Muscle of leg (tissue), 11 donors: ENCODE results near the gene TXNL4A. TPM values are rescaled to one million over a fixed set of nuclear protein-coding genes. Genes with fewer than 3 reads are reported as not detected.

Experiments used
- DNase-seq: peaks from one replicate; pipeline ENCODE4 v3.0.0; 2013
- H3K27ac ChIP-seq: one replicate; pipeline ENCODE4 v1.5.1; 2013; ENCODE audit warnings: mild to moderate bottlenecking, low read length, control low read depth
- H3K27me3 ChIP-seq: one replicate; pipeline ENCODE4 v1.6.1; 2013; ENCODE audit warnings: low read length; ENCODE audit not compliant: control insufficient read depth, insufficient read depth
- H3K36me3 ChIP-seq: one replicate; pipeline ENCODE4 v1.6.1; 2013; ENCODE audit warnings: low read length; ENCODE audit not compliant: control insufficient read depth, insufficient read depth
- H3K4me1 ChIP-seq: one replicate; pipeline ENCODE4 v1.6.1; 2013; ENCODE audit warnings: low read length; ENCODE audit not compliant: control insufficient read depth, insufficient read depth
- H3K4me3 ChIP-seq: one replicate; pipeline ENCODE4 v1.5.1; 2013; ENCODE audit warnings: low read length, control low read depth
- H3K9me3 ChIP-seq: replicated peaks from 2 replicates; pipeline ENCODE4 v1.6.1; 2013; ENCODE audit warnings: low read depth, low read length; ENCODE audit not compliant: control insufficient read depth
- WGBS: methylation state at CpG from one replicate; pipeline ENCODE4 v1.1.5; 2013; ENCODE audit warnings: missing lambda C conversion rate; ENCODE audit not compliant: insufficient coverage; 5-methylcytosine and 5-hydroxymethylcytosine counted together
- polyA plus RNA-seq, 8 donors: library from polyadenylated mRNA; unstranded; fragments of 120-200 nt; gene quantifications; one replicate each; pipeline versions ENCODE4 v1.2.1 to v1.2.3, GENCODE V29; 2013; ENCODE audit warnings: inconsistent platforms in 1 of 8, low replicate concordance in 1 of 8; ENCODE audit not compliant: insufficient read length in 8 of 8, insufficient read depth in 1 of 8
- total RNA-seq: library from RNA; stranded (reverse); fragments of 120-200 nt; gene quantifications from one replicate; pipeline ENCODE4 v1.2.4, GENCODE V29; 2013

TXNL4A gene
- total and polyA plus RNA-seq, 9 donors = 76.5 to 147 (median 94.1) TPM

DNA sequence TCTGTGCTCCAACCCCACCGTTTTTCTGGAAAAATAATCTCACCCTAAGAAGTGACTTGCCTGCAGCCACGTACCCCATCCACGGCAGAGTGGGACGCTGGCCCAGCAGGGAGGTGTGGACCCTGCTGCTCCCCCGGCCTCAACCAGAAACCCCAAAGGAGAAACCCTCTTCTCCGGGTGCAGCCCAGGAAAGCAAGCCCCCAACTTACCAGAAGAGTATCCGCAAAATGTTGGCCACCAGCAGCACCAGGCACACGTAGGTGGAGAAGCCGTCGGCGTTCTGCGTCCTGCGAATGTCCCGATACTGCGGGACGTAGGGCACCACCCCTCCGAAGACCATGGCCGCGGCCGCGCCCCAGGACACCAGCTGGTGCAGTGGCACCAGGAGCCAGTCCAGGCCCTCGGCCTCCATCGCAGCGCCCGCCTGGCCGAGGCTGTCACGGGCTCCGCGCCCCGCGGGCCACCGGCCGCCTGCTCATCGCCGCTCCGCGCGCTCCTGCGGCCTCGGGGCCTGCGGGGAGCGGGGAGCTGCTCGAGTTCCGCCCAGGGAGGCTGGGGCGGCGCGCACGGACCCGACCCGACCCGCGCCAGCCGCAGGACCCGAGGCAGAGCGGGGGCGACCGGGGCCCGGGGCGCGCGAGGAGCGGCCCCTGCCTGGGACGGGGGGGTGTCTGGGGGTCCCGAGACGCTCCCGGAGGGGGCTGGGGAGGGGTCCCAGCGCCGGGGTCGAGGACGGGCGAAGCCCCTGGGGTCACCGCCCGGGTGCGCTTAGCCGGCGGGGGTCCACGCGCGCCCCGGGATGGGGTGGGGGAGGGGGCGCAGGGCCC is 37.6 kb downstream of the TXNL4A start:
- Histone ChIP-seq H3K27ac (peak overlapping the region; percentile 59), H3K36me3 (peaks cover 27% of the 10 kb centered on the region), H3K9me3 (no peaks in the 10 kb centered on the region), H3K4me1 (peaks cover 27% of the 10 kb centered on the region), H3K4me3 (peak overlapping the region; percentile 65), H3K27me3 (peaks cover 2% of the 10 kb centered on the region)
- WGBS = 2% methylated on average over 55 of the region's 81 CpGs
- peak; percentile 47 for DNase-seq

DNA sequence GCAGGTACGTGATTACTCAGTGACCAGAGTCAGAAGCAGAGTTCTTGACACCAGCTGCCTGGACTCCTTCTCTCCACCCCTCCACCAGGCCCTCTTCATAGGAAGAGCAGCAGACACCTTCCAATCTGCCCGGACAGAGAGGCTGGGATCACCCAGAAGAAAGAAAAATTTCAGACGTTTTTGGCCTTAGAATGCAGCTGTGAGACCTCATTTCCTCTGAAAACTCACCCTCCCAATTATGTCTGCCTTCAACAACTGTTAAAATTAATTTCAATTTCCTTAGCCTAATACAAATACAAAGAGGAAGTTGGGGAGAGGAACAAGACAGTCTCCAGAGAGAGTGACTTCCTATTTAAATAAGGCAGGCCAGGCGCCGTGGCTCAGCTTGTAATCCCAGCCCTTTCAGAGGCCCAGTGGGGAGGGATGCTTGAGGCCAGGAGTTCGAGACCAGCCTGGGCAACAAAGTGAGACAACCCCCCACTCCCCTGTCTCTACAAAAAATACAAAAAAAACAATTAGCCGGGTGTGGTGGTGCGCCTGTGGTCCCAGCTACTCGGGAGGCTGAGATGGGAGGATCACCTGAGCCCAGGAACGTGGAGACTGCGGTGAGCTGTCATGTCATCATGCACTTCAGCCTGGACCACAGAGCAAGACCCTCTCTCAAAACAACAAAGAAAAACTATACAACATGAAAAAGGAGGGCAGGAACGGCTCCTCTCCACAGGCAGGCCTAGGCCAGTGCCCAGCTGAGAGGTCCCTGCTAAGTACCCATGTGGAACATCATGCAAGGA is 38.5 kb downstream of the TXNL4A start:
- 38% methylated on average over 2 of the region's 12 CpGs for WGBS
- peaks cover 2% of the 10 kb centered on the region for H3K27me3 ChIP-seq
- H3K4me1 ChIP-seq = peaks cover 36% of the 10 kb centered on the region
- H3K9me3 ChIP-seq = no peaks in the 10 kb centered on the region
- peak; percentile 77 for DNase-seq
- H3K27ac ChIP-seq = peak overlapping the region; percentile 59
- H3K36me3 ChIP-seq = peaks cover 28% of the 10 kb centered on the region
- peak overlapping the region; percentile 65 for H3K4me3 ChIP-seq

DNA sequence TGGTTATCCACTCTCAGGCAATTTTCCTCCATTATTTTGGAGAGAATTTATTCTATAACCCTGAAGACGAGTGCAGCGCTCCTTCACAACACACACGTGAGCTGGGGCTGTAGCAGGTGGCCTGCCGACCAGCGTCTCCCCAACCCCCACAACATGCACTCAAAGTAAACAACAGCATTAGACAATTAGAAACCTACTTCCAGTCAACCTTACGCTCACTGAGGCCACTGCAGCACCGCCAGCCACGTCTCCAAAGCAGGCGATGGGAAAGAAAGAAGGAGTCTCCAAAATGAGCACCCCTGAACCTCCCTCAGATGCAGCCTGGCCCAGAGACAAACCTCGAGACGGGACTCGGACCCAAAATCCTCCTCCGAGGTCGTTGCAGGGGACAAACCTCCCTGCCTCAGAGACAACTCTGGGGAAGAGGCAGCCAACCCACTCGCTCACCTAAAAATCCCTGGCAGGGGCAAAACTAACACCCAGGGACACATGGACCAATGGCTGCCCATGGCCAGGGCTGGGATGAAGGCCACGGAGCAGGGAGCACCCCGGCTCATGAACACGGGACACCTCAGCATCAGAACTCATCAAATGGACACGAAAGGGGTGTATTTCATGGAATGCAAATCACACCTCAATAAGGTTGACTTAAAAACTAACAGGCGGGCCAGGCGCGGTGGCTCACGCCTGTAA is 39.5 kb downstream of the TXNL4A start:
- H3K9me3 ChIP-seq = no peaks in the 10 kb centered on the region
- H3K27ac ChIP-seq = no peak overlapping the region
- no peak for DNase-seq
- peaks cover 45% of the 10 kb centered on the region for H3K4me1 ChIP-seq
- H3K4me3 ChIP-seq = no peak overlapping the region
- H3K36me3 ChIP-seq = peaks cover 31% of the 10 kb centered on the region
- H3K27me3 ChIP-seq = peaks cover 2% of the 10 kb centered on the region
- 71% methylated on average over 10 of the region's 23 CpGs for WGBS

DNA sequence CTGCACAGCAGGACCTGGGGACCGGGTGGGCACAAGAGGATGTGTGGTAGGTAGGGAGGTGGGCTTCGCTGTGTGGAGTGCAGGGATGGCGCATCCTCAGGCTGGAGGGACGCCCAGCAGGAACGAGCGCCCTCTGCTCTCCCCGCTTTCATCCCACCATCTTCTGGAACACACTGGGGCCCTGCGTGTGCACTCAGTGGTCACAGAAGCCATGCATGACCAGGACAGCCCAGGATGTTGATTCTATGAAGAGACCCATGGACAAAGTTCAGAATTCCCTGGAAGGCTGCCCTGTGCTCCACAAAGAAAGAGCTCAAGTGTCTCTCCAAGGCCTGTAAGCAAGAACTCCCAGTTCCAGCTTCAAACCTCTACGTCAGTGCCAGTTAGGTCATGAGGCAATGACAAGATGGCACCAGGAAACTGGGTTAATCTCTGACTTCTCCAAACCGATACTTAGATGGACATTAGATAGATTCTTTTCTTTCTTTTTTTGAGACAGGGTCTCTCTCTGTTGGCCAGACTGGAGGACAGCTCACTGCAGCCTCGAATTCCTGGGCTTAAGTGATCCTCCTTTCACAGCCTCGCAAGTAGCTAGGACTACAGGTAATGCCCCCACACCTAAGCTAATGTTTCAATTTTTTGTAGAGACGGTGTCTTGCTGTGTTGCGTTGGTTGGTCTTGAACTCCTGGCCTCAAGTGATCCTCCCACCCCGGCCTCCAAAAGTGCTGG is 40.3 kb downstream of the TXNL4A start:
- no peak for DNase-seq
- Histone ChIP-seq H3K9me3 (no peaks in the 10 kb centered on the region), H3K4me1 (peaks cover 45% of the 10 kb centered on the region), H3K36me3 (peaks cover 35% of the 10 kb centered on the region), H3K4me3 (no peak overlapping the region), H3K27me3 (peaks cover 2% of the 10 kb centered on the region), H3K27ac (no peak overlapping the region)
- WGBS = 83% methylated on average over 2 of the region's 15 CpGs

DNA sequence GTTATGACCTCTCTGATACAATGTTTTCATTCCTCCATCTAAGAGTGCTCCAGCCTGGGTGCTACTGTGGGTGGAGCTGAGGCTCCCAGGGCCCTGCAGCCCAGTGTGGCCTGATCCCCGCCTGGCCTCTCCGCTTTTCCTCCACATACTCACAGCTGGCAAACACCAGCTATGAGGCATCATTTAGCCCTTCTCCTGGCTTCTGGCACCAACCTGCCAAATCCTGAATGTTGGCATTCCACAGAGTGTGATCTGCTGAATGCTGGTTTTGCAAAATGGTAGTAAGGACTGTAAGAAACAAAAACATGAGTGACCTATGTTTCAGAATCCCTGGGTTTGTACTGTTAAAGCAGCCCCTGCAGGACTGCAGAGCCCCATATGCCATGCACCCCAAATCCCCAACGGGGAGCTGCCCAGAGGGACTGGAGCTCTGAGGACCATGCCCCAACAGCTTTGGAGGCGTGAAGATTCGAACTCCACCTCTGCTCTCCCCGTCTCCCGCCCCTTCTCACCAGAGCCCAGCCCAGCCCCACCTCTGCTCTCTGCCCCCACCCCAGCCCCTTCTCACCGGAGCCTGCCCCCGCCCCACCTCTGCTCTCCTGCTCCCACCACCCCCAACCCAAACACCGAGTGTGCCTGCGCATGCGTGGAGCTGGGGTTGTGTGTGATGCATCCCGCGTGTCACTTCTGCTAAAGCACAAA is 41.2 kb downstream of the TXNL4A start:
- no peak overlapping the region for H3K27ac ChIP-seq
- peaks cover 43% of the 10 kb centered on the region for H3K4me1 ChIP-seq
- WGBS = no CpG with 5 or more reads among the region's 14 CpGs

DNA sequence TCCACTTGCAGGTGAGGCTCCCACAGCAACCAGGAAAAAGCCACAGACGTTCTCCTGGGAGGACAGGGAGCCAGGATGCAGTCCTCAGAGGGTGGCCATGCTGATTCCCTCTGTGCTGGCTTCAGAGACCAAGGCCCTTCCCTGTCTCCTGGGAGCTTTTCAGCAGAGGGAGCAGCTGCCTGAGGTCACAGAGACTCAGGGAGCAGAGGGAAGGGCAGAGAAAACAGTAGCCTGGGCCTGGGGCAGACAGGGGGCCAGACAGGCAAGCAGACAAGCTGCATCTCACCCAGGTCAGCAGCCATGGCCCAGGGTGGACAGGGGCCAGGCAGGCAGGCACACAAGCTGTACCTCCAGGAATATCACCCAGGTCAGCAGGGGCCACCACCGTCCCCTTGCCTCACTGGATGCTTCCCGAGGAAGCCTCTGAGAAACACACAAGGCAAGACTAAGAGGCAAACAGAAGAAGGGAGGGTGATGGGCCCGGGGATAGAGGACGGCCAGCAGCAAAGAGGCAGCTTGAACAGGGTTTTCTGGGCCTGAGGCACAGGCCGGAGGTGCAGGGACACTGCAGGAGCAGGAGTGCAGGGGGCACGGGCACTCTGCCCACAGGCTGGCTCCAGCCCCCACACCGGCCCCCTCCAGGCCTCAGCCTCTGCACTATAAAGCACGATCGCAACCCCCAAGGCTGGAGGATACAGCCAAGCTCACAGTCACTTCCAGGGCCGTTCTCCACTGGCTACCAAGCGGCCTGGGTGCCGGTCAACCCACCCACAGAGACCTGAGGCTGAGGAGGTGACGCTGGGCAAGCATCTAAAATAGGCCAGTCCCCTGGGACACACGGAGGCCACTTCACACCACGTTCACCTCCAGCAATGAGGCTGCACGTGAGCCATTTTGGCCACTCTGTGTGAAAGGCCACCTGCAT is 43.0 kb downstream of the TXNL4A start:
- peaks cover 43% of the 10 kb centered on the region for H3K4me1 ChIP-seq
- H3K27me3 ChIP-seq = no peaks in the 10 kb centered on the region
- H3K4me3 ChIP-seq = no peak overlapping the region
- 66% methylated on average over 12 of the region's 17 CpGs for WGBS
- H3K36me3 ChIP-seq = peaks cover 59% of the 10 kb centered on the region
- no peak for DNase-seq
- no peaks in the 10 kb centered on the region for H3K9me3 ChIP-seq
- H3K27ac ChIP-seq = no peak overlapping the region

More for the DNA sequence above, 41.2 kb downstream of the TXNL4A start:
- no peak for DNase-seq
- peaks cover 2% of the 10 kb centered on the region for H3K27me3 ChIP-seq
- H3K4me3 ChIP-seq = no peak overlapping the region
- no peaks in the 10 kb centered on the region for H3K9me3 ChIP-seq
- peaks cover 43% of the 10 kb centered on the region for H3K36me3 ChIP-seq

DNA sequence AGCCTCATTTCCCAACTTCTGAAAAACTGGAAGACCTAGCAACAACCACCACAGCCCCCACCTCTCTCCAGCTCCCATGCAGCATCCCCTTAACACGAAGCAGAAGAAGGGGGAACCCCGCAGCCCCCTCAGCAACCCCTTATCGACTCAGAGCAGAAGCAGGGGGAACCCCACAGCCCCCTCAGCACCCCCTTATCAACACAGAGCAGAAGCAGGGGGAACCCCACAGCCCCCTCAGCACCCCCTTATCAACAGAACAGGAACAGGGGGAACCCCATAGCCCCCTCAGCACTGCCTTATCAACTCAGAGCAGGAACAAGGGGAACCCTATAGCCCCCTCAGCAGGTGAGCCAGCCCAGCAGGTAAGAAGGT is 43.6 kb downstream of the TXNL4A start:
- WGBS = no CpG with 5 or more reads among the region's 3 CpGs
- no peak overlapping the region for H3K27ac ChIP-seq
- peaks cover 62% of the 10 kb centered on the region for H3K36me3 ChIP-seq
- no peak overlapping the region for H3K4me3 ChIP-seq
- H3K27me3 ChIP-seq = no peaks in the 10 kb centered on the region
- H3K4me1 ChIP-seq = peaks cover 36% of the 10 kb centered on the region
- DNase-seq = no peak
- no peaks in the 10 kb centered on the region for H3K9me3 ChIP-seq

DNA sequence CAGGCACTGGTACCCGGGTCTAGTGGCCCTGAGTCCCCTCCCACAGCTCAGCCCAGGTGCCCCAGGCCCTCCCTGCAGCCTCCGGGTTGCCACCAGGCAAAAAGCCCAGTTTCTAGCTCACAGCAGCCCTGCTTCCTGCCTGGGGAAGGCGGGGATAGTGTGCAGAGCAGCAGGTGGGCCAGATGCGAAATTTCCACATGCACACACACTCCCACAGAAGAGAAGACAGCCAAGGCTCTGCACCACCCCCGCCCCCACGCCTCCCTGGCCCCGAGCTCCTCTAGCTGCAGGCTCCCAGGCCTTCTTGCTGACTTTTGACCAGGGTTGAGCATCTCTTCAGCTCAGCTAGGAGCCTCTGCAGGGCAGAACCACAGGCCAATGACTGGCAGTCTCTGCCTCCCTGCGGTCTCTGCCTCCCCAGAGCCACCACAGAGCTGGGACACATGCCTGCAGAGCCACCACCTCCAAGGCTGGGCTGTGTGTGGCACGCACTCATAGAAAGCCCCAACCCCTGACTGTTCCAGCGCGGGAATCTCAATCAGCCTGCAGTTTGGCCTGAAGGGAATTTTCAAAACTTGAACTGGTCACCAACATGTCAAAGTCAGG is 44.1 kb downstream of the TXNL4A start:
- Histone ChIP-seq H3K27me3 (no peaks in the 10 kb centered on the region), H3K27ac (no peak overlapping the region), H3K9me3 (no peaks in the 10 kb centered on the region), H3K4me1 (peaks cover 32% of the 10 kb centered on the region), H3K36me3 (peaks cover 61% of the 10 kb centered on the region), H3K4me3 (no peak overlapping the region)
- 48% methylated on average over 11 of the region's 11 CpGs for WGBS
- DNase-seq = peak; percentile 56
